ENCODE measurements around the gene PTPRE.
"Not testable (repeated sequence)": the region's sequence is repeated elsewhere in the genome, so short reads cannot be mapped to it uniquely, and the experiment has no call there.

The PTPRE gene

DNA sequence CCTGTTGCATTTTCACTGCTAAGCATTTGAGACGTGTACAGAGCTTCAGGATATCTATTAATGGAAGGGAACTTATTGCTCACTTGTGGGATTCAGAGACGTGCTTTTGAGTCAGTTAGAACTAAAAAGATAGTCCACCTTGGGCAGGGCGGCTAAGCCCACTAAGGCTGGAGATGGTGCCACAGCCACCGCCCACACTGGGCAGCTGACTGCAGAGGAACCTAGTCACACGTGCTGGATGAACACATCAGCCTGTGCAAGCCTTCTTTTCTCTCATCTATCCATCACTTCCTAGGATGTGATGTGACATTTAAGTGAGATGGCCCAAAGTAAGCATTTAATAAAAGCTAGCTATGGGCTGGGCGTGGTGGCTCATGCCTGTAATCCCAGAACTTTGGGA lies 78.0 kb downstream of the PTPRE start:
- Histone ChIP-seq H3K4me3 (ENCODE audit: low read length in 2 of 2) (no peak overlapping the region), H3K9me3 (ENCODE audit: control insufficient read depth in 2 of 2, low read length in 2 of 2) (no peaks in the 10 kb centered on the region), H3K4me1 (ENCODE audit: control insufficient read depth in 2 of 2, insufficient read depth in 2 of 2, low read length in 2 of 2) (peaks cover 3 to 5% of the 10 kb centered on the region in 2 donors), H3K27me3 (ENCODE audit: control insufficient read depth in 2 of 2, insufficient read depth in 2 of 2, low read length in 2 of 2) (no peaks in the 10 kb centered on the region), H3K36me3 (ENCODE audit: control insufficient read depth in 2 of 2, insufficient read depth in 2 of 2, low read length in 2 of 2) (no peaks in the 10 kb centered on the region), H3K27ac (ENCODE audit: low read depth in 2 of 2, low read length in 2 of 2) (no peak overlapping the region), H3K9ac (ENCODE audit: low read depth in 1 of 2, low read length in 2 of 2) (no peak overlapping the region)

DNA sequence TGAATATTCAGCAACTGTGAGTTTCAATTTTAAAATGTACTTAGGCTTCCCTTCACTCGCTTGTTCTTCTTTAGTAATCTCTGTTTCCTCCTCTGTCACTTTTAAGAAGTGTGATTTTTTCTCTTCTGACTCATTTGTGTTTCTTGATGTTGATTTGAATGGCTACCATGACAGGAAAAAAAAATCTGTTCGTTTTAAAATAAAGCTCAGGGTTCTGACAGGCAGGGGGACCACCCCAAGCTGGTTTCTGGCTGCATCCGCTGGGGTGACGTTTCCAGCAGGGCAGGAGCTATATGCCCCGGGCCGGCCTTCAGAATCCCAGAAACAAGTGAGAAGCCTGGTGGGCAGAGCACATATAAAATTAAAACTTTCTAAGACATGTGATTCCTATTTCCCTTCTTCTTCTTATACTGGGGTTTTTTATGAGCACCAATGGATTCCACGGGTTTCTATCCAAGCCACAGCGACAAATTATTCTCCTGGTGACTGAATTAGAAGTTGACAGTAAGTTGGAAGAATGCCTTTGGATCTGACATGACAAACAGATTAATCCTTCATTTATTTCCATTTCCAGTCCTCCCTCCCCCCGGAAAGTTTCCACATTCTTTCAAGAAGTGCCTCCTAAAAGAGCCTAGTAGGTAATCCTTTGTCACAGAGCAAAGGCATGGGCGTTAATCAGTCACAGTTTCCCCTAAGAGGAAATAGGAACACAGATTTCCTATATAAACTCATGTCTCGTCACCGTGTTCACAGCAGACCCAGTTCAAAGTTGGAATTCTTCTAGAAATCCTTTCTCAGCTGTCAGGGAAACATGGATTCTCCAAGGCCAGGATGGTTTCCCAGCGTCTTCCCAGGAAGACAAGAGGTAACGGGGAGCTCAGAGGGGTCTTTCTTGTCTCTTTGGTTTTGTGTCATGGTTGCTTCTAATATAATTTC lies 79.9 kb downstream of the PTPRE start:
- Histone ChIP-seq H3K9ac (ENCODE audit: low read depth in 1 of 2, low read length in 2 of 2) (no peak overlapping the region), H3K9me3 (ENCODE audit: control insufficient read depth in 2 of 2, low read length in 2 of 2) (no peaks in the 10 kb centered on the region), H3K27ac (ENCODE audit: low read depth in 2 of 2, low read length in 2 of 2) (no peak overlapping the region), H3K36me3 (ENCODE audit: control insufficient read depth in 2 of 2, insufficient read depth in 2 of 2, low read length in 2 of 2) (no peaks in the 10 kb centered on the region), H3K27me3 (ENCODE audit: control insufficient read depth in 2 of 2, insufficient read depth in 2 of 2, low read length in 2 of 2) (no peaks in the 10 kb centered on the region), H3K4me3 (ENCODE audit: low read length in 2 of 2) (no peak overlapping the region), H3K4me1 (ENCODE audit: control insufficient read depth in 2 of 2, insufficient read depth in 2 of 2, low read length in 2 of 2) (peaks cover 3 to 5% of the 10 kb centered on the region in 2 donors)

DNA sequence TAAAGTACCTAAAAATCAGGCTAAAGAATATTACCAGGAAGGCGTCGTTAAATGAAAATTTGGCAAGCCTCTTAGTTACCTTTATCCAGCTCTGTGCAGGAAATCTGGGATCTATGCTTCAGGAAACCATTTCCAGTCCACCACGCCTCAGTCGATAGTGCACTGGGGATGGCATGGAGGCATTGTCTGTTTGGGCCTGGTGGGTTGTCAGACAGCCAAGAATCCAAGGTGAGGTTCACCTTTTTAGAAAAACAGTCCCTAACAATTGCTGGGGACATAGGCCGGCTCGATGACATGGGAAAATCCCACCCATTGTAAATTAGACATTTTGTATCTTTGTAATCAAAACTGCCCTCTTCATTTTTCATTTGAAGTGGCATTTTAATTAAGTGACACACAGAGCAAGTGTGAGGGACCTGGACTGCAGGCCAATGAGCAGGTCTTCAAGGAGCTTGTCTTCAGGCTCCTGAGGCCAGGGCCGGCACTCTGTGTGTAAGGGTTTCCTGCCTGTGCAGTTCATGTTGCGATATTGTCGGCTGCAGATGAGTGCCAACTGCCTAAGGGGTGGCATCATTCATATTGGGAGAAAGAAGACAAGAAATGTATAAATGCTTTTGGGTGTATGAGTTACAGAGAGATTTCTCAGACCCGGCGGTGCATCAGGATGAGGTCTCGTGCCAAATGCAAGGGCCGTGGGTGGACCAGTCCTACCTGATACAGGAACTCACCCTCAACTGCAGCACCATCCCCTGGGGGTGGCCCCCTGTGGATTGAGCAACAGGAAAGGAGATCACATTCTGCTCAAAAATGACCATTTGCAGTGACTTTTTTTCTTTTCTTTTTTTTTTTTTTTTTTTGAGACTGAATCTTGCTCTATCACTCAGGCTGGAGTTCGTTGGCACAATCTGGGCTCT lies 80.8 kb downstream of the PTPRE start:
- Histone ChIP-seq H3K4me3 (ENCODE audit: low read length in 2 of 2) (no peak overlapping the region), H3K27me3 (ENCODE audit: control insufficient read depth in 2 of 2, insufficient read depth in 2 of 2, low read length in 2 of 2) (no peaks in the 10 kb centered on the region), H3K27ac (ENCODE audit: low read depth in 2 of 2, low read length in 2 of 2) (no peak overlapping the region), H3K4me1 (ENCODE audit: control insufficient read depth in 2 of 2, insufficient read depth in 2 of 2, low read length in 2 of 2) (peaks cover 5 to 6% of the 10 kb centered on the region in 2 donors), H3K36me3 (ENCODE audit: control insufficient read depth in 2 of 2, insufficient read depth in 2 of 2, low read length in 2 of 2) (no peaks in the 10 kb centered on the region), H3K9ac (ENCODE audit: low read depth in 1 of 2, low read length in 2 of 2) (no peak overlapping the region), H3K9me3 (ENCODE audit: control insufficient read depth in 2 of 2, low read length in 2 of 2) (no peaks in the 10 kb centered on the region)

DNA sequence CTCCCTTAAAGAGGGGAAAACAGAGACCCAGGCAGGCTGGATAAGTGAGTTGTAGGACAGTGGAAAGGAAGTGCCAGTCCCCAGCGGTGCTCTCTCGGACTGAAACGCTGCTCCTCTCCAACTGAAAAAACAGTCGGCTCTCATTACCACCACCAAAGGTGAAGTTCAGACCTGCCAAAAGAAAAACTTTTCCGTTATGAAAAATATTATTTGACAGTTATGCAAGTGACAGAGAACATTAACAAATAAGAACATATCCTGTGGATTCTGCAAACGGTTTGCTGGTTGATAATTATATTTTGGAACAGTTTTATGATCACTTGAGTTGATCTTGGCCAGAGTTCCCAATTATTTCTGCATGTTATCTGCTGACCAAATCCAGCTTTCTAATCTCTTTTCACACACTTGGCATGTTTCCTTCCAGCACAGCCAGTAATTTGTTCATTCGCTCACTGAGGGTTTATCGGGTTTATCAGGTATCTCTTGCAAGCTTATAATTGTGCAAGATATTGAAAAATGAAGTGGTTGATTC lies 82.6 kb downstream of the PTPRE start:
- no peaks in the 10 kb centered on the region for H3K9me3 ChIP-seq (ENCODE audit: control insufficient read depth in 2 of 2, low read length in 2 of 2)
- no peaks in the 10 kb centered on the region for H3K27me3 ChIP-seq (ENCODE audit: control insufficient read depth in 2 of 2, insufficient read depth in 2 of 2, low read length in 2 of 2)
- H3K4me3 ChIP-seq (ENCODE audit: low read length in 2 of 2): peak overlapping the region in 1 of 2 donors; percentile 13
- no peak overlapping the region for H3K9ac ChIP-seq (ENCODE audit: low read depth in 1 of 2, low read length in 2 of 2)
- no peak overlapping the region for H3K27ac ChIP-seq (ENCODE audit: low read depth in 2 of 2, low read length in 2 of 2)
- peaks cover 5 to 6% of the 10 kb centered on the region in 2 donors for H3K4me1 ChIP-seq (ENCODE audit: control insufficient read depth in 2 of 2, insufficient read depth in 2 of 2, low read length in 2 of 2)
- H3K36me3 ChIP-seq (ENCODE audit: control insufficient read depth in 2 of 2, insufficient read depth in 2 of 2, low read length in 2 of 2): no peaks in the 10 kb centered on the region

- H3K4me1 ChIP-seq (ENCODE audit: control insufficient read depth in 2 of 2, insufficient read depth in 2 of 2, low read length in 2 of 2); H3K36me3 ChIP-seq (ENCODE audit: control insufficient read depth in 2 of 2, insufficient read depth in 2 of 2, low read length in 2 of 2); H3K4me3 ChIP-seq (ENCODE audit: low read length in 2 of 2); H3K9ac ChIP-seq (ENCODE audit: low read depth in 1 of 2, low read length in 2 of 2); H3K27ac ChIP-seq (ENCODE audit: low read depth in 2 of 2, low read length in 2 of 2); H3K27me3 ChIP-seq (ENCODE audit: control insufficient read depth in 2 of 2, insufficient read depth in 2 of 2, low read length in 2 of 2); H3K9me3 ChIP-seq (ENCODE audit: control insufficient read depth in 2 of 2, low read length in 2 of 2): not testable (repeated sequence)
These were observed 83.4 kb downstream of the PTPRE start for GRCh38 chr10:127990132-127990788.

DNA sequence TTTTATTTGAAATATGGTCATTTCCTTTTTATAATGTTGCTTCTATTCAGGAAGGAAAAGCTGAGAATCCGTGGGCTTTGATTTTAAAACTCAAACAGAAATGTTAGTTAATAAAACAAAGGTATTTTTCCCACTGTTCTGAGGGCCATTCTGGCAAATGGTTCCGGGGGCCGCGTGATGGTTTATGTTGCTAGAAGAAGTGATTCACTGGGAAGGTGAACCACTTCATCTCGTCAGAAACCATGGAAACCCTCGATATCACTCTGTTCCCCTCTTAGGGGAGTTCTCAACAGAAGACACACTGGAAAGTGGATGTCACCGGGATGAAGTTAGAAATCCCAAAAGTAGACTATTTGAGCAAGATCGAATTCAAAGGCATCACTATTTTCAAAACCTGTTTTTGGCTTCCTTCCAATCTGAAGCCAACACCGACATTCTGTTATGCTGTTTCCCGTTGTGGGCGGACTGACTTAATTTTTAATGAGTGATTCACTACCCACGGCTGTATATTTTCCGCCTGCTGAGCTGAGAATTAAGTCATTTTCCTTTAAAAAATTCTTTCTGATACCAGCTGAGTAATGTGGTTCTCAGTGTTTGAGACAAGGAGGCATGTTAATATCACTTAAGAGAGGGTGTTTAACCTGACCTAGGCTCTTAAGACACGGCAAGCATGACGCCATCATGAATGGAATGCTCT lies 84.1 kb downstream of the PTPRE start:
- Histone ChIP-seq H3K27ac (ENCODE audit: low read depth in 2 of 2, low read length in 2 of 2) (peak overlapping the region in 1 of 2 donors; percentile 39), H3K36me3 (ENCODE audit: control insufficient read depth in 2 of 2, insufficient read depth in 2 of 2, low read length in 2 of 2) (no peaks in the 10 kb centered on the region), H3K4me1 (ENCODE audit: control insufficient read depth in 2 of 2, insufficient read depth in 2 of 2, low read length in 2 of 2) (peaks cover 5 to 6% of the 10 kb centered on the region in 2 donors), H3K9ac (ENCODE audit: low read depth in 1 of 2, low read length in 2 of 2) (no peak overlapping the region), H3K9me3 (ENCODE audit: control insufficient read depth in 2 of 2, low read length in 2 of 2) (no peaks in the 10 kb centered on the region), H3K4me3 (ENCODE audit: low read length in 2 of 2) (no peak overlapping the region), H3K27me3 (ENCODE audit: control insufficient read depth in 2 of 2, insufficient read depth in 2 of 2, low read length in 2 of 2) (no peaks in the 10 kb centered on the region)

GRCh38 chr10:127991543-127992255 lies 84.8 kb downstream of the PTPRE start:
- Histone ChIP-seq H3K9ac (ENCODE audit: low read depth in 1 of 2, low read length in 2 of 2) (no peak overlapping the region), H3K4me1 (ENCODE audit: control insufficient read depth in 2 of 2, insufficient read depth in 2 of 2, low read length in 2 of 2) (peaks cover 5 to 6% of the 10 kb centered on the region in 2 donors), H3K27ac (ENCODE audit: low read depth in 2 of 2, low read length in 2 of 2) (peak overlapping the region in 1 of 2 donors; percentile 47), H3K9me3 (ENCODE audit: control insufficient read depth in 2 of 2, low read length in 2 of 2) (no peaks in the 10 kb centered on the region), H3K27me3 (ENCODE audit: control insufficient read depth in 2 of 2, insufficient read depth in 2 of 2, low read length in 2 of 2) (no peaks in the 10 kb centered on the region), H3K36me3 (ENCODE audit: control insufficient read depth in 2 of 2, insufficient read depth in 2 of 2, low read length in 2 of 2) (no peaks in the 10 kb centered on the region), H3K4me3 (ENCODE audit: low read length in 2 of 2) (no peak overlapping the region)

- H3K36me3 ChIP-seq (ENCODE audit: control insufficient read depth in 2 of 2, insufficient read depth in 2 of 2, low read length in 2 of 2): no peaks in the 10 kb centered on the region
- H3K27me3 ChIP-seq (ENCODE audit: control insufficient read depth in 2 of 2, insufficient read depth in 2 of 2, low read length in 2 of 2): no peaks in the 10 kb centered on the region
- no peak overlapping the region for H3K27ac ChIP-seq (ENCODE audit: low read depth in 2 of 2, low read length in 2 of 2)
- no peak overlapping the region for H3K9ac ChIP-seq (ENCODE audit: low read depth in 1 of 2, low read length in 2 of 2)
- H3K4me1 ChIP-seq (ENCODE audit: control insufficient read depth in 2 of 2, insufficient read depth in 2 of 2, low read length in 2 of 2): peaks cover 5 to 6% of the 10 kb centered on the region in 2 donors
- H3K4me3 ChIP-seq (ENCODE audit: low read length in 2 of 2): no peak overlapping the region
- no peaks in the 10 kb centered on the region for H3K9me3 ChIP-seq (ENCODE audit: control insufficient read depth in 2 of 2, low read length in 2 of 2)
These were observed 85.5 kb downstream of the PTPRE start for GRCh38 chr10:127992376-127992775.
